GM12874 (cell line): ENCODE results near the gene TWIST2.

Experiments
- CTCF ChIP-seq: IDR thresholded peaks from 2 replicates; pipeline ENCODE4 v1.5.1; 2011; ENCODE audit warnings: low read depth, mild to moderate bottlenecking, control low read depth, low read length, moderate library complexity; ENCODE audit not compliant: insufficient read depth

Gene TWIST2

DNA sequence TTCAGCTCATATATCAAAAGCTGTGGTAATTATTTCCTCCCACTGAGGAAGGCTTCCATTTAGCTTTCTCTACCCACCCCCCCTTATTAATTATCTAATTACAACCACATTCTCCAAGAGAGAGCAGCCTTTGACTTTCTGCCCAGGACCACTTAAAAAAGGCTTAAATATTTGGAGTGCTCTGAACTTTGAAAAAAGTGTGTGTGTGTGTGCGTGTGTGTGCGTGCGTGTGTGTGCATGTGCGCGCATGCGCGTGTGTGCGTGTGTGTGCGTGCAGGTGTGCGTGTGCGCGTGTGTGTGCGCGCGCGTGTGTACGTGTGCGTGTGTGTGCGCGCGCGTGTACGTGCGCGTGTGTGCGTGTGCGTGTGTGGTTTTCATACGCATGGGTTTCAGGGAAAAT, 57.8 kb downstream of the TWIST2 start:
- TF ChIP-seq CTCF = no peak

- no peak for TF ChIP-seq CTCF
Observed at GRCh38 chr2:238906254-238906935, 58.5 kb downstream of the TWIST2 start.

GRCh38 chr2:238906936-238907716, 59.2 kb downstream of the TWIST2 start:
- no peak for TF ChIP-seq CTCF

DNA sequence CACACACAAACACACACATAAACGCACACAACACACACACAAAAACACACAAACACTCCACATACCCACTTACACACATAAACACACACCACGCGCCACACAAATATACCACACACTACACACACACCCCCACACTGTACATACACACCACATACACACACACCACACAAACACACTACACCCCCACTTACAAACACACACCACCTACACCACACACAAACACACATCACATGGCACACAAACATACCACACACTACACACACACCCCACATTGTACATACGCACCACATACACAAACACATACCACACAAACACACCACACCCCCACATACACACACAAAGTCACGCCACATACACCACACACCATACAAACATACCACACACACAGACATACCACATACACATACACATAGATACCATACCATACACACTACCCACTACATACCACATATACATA, 59.9 kb downstream of the TWIST2 start:
- no peak for TF ChIP-seq CTCF

- no peak for TF ChIP-seq CTCF
Observed at GRCh38 chr2:238908960-238909951, 61.4 kb downstream of the TWIST2 start.

- TF ChIP-seq CTCF = no peak
Observed at GRCh38 chr2:238910751-238911351, 63.0 kb downstream of the TWIST2 start.
